GM19099 (cell line): ENCODE measurements around the gene ARFGEF3.

Experiments used
- POLR2A ChIP-seq: IDR thresholded peaks from 3 replicates; pipeline ENCODE4 v1.6.1; 2011; ENCODE audit warnings: low read depth; ENCODE audit not compliant: insufficient read length; ENCODE audit errors: extremely low read depth

ARFGEF3 gene

GRCh38 chr6:138386897-138387296, 225.2 kb downstream of the ARFGEF3 start:
- TF ChIP-seq POLR2A: no peak

GRCh38 chr6:138387577-138388368, 226.0 kb downstream of the ARFGEF3 start:
- TF ChIP-seq POLR2A: no peak

DNA sequence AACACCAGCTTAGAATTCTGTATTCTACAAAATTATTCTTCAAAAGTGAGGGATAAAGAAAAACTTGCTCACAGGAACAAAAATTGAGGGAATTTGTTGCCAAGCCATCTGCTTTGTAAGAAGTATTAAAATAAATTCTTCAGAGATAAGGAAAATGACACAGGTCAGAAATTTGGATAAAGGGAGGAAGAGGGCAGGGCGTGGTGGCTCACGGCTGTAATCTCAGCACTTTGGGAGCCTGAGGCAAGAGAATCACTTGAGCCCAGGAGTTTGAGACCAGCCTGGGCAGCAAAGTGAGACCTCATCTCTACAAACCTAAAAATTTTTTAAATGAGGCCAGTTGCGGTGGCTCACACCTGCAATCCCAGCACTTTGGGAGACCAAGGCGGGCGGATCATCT, 227.8 kb downstream of the ARFGEF3 start:
- TF ChIP-seq POLR2A: no peak
